GM18508 (cell line): Measurements from ENCODE around the gene ANTXR2.
"Not testable (repeated sequence)": the region's sequence is repeated elsewhere in the genome, so short reads cannot be mapped to it uniquely, and the experiment has no call there.

Experiments
- ATAC-seq: cut with Tn5 transposase; IDR thresholded peaks from one replicate; pipeline ENCODE4 v1.9.1; 2021; ENCODE audit warnings: moderate number of reproducible peaks; ENCODE audit not compliant: insufficient read depth, unreplicated experiment

Gene ANTXR2

GRCh38 chr4:79934660-79935059 is 138.4 kb downstream of the ANTXR2 start:
- no peak for ATAC-seq

GRCh38 chr4:79927931-79928330 is 145.1 kb downstream of the ANTXR2 start:
- no peak for ATAC-seq

GRCh38 chr4:79923281-79923680 is 149.7 kb downstream of the ANTXR2 start:
- no peak for ATAC-seq

GRCh38 chr4:79922011-79922410 is 151.0 kb downstream of the ANTXR2 start:
- no peak for ATAC-seq

GRCh38 chr4:79920163-79920853 is 152.7 kb downstream of the ANTXR2 start:
- no peak for ATAC-seq

- no peak for ATAC-seq
These were observed 154.7 kb downstream of the ANTXR2 start for GRCh38 chr4:79918292-79918691.

GRCh38 chr4:79917246-79917645 is 155.8 kb downstream of the ANTXR2 start:
- peak; percentile 87 for ATAC-seq

GRCh38 chr4:79915246-79915645 is 157.8 kb downstream of the ANTXR2 start:
- no peak for ATAC-seq

GRCh38 chr4:79913581-79913980 is 159.4 kb downstream of the ANTXR2 start:
- ATAC-seq: no peak

GRCh38 chr4:79907001-79907400 is 166.0 kb downstream of the ANTXR2 start:
- no peak for ATAC-seq

- ATAC-seq: no peak
These were observed 166.7 kb downstream of the ANTXR2 start for GRCh38 chr4:79906303-79906702.

- no peak for ATAC-seq
These were observed 167.8 kb downstream of the ANTXR2 start for GRCh38 chr4:79905212-79905611.

- ATAC-seq: no peak
These were observed 168.7 kb downstream of the ANTXR2 start for GRCh38 chr4:79904331-79904730.

- no peak for ATAC-seq
These were observed 172.8 kb downstream of the ANTXR2 start for GRCh38 chr4:79900182-79900581.

GRCh38 chr4:79899481-79899880 is 173.5 kb downstream of the ANTXR2 start:
- no peak for ATAC-seq

- no peak for ATAC-seq
These were observed 175.0 kb downstream of the ANTXR2 start for GRCh38 chr4:79898055-79898454.

- no peak for ATAC-seq
These were observed 175.9 kb downstream of the ANTXR2 start for GRCh38 chr4:79897174-79897573.

- ATAC-seq: no peak
These were observed 179.6 kb downstream of the ANTXR2 start for GRCh38 chr4:79893456-79893855.

GRCh38 chr4:79889026-79889425 is 184.0 kb downstream of the ANTXR2 start:
- not testable (repeated sequence) for ATAC-seq

- ATAC-seq: no peak
These were observed 186.5 kb downstream of the ANTXR2 start for GRCh38 chr4:79886557-79886956.

- ATAC-seq: no peak
These were observed 187.0 kb downstream of the ANTXR2 start for GRCh38 chr4:79886021-79886420.

GRCh38 chr4:79883290-79883689 is 189.7 kb downstream of the ANTXR2 start:
- ATAC-seq: no peak

- no peak for ATAC-seq
These were observed 190.2 kb downstream of the ANTXR2 start for GRCh38 chr4:79882806-79883205.
